Upper lobe of left lung (tissue), 6 donors: ENCODE results near the gene IPO4. TPM values are rescaled to one million over a fixed set of nuclear protein-coding genes. Genes with fewer than 3 reads are reported as not detected.

Experiments
- ATAC-seq, 2 donors: fragments of 200-7000 bp; cut with Tn5 transposase; one replicate each; pipeline ENCODE4 v1.9.1; 2022; ENCODE audit warnings: mild to moderate bottlenecking in 2 of 2, moderate library complexity in 2 of 2; ENCODE audit not compliant: low FRiP score in 2 of 2
- DNase-seq, 2 donors: peaks; one replicate each; pipeline ENCODE4 v3.0.0-alpha.2; 2019 to 2020
- H3K27ac ChIP-seq, 4 donors: fragments of 200-600 bp; sonication (generic); one replicate each; pipeline ENCODE4 v1.5.1; 2016 to 2019
- H3K27me3 ChIP-seq, 4 donors: fragments of 200-600 bp; sonication (generic); one replicate each; pipeline ENCODE4 v1.5.1; 2017 to 2019
- H3K36me3 ChIP-seq, 4 donors: fragments of 200-600 bp; sonication (generic); one replicate each; pipeline ENCODE4 v1.5.1; 2016 to 2019
- H3K4me1 ChIP-seq, 4 donors: fragments of 200-600 bp; sonication (generic); one replicate each; pipeline ENCODE4 v1.5.1; 2018 to 2019
- H3K4me3 ChIP-seq, 4 donors: fragments of 200-600 bp; sonication (generic); one replicate each; pipeline ENCODE4 v1.5.1; 2017 to 2019; ENCODE audit warnings: mild to moderate bottlenecking in 2 of 4, moderate library complexity in 1 of 4
- H3K9me3 ChIP-seq, 4 donors: fragments of 200-600 bp; sonication (generic); one replicate each; pipeline ENCODE4 v1.5.1; 2018 to 2019
- EP300 ChIP-seq, 4 donors: sonication (generic); formaldehyde crosslinking; IDR thresholded peaks; one replicate each; pipeline ENCODE4 v1.5.1; 2017; ENCODE audit warnings: antibody characterized with exemption in 4 of 4, control low read depth in 2 of 4
- POLR2A ChIP-seq, 4 donors: fragments of 450-650 bp; IDR thresholded peaks; one replicate each; pipeline ENCODE4 v1.5.1; 2016 to 2017; ENCODE audit warnings: antibody characterized with exemption in 4 of 4, mild to moderate bottlenecking in 2 of 4
- POLR2AphosphoS5 ChIP-seq, 2 donors: sonication (generic); formaldehyde crosslinking; IDR thresholded peaks; one replicate each; pipeline ENCODE4 v1.5.1; 2017; ENCODE audit warnings: antibody characterized with exemption in 2 of 2
- WGBS, 2 donors: methylation state at CpG; one replicate each; pipeline ENCODE4 v1.1.5; 2017 to 2018; 5-methylcytosine and 5-hydroxymethylcytosine counted together
- total RNA-seq, 6 donors: library from RNA; depleted of rRNA in 4 of 6; stranded (reverse); fragments of >200 nt in 4 of 6; gene quantifications; one replicate each; pipeline versions ENCODE4 v1.1.0 to v1.2.1, GENCODE V29; 2016 to 2021
- TF ChIP-seq, protein P1 (sequence below), 6 experiments: fragments of 450-650 bp in 4 of 6; fragments of 200-600 bp in 2 of 6; sonication (generic) in 2 of 6; IDR thresholded peaks; one replicate each; pipeline ENCODE4 v1.5.1; 2016 to 2019; ENCODE audit warnings: antibody characterized with exemption in 6 of 6
- donor health status: DM: no; HTN: no; CAD: no; lungs with moderate emphysema.
- donor health status: DM: no; HTN: yes; CAD: no; lungs with severe emphysema.

The IPO4 gene
- total RNA-seq, 6 donors from 2014 or later: 20.8 to 50.3 (median 35.2) TPM

DNA sequence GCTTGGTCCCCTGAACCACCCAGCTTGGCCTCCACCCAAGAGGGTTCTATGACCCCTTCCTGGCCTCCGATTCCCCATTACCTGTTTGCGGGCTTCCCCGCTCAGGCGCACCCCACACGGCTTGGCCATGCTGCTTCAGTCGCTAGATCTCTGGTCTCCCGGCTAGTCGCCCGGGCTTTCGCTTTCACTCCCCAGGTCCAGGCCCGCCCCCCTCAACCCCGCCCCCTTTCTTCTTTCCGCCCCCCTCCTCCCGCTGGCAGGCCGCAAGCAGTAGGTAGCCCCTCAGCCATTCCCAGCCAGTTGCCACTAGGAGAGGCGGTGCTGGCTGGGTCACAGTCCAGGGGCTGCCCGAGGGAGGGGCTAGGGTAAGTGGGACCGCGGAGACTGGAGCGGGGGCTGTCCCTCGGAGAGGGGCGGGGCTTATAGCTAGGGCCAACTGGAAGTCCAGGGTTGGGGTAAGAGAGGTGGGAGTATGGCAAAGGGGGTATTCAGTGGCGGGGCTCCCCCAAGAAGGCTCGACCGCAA lies 42.1 kb downstream of the IPO4 start, which contains the start of gene PSME2:
TSS of gene PSME2 (minus strand) at position 158 of the 525 bp plus-strand sequence. CDS start at position 129, 29 bp downstream.
- Histone ChIP-seq H3K9me3 (no peaks in the 10 kb centered on the region), H3K4me1 (peaks cover 26 to 45% (median 29%) of the 10 kb centered on the region in 4 donors), H3K27me3 (no peaks in the 10 kb centered on the region), H3K36me3 (peaks cover 24 to 38% (median 31%) of the 10 kb centered on the region in 4 donors), H3K27ac (peak within 1 kb of the TSS; percentile 87 to 96 (median 92)), H3K4me3 (peak within 1 kb of the TSS; percentile 67 to 99 (median 93))
- TF ChIP-seq EP300 (IDR thresholded peaks at IDR 0.05) (no peak), POLR2AphosphoS5 (IDR thresholded peaks at IDR 0.05) (peak; percentile 64 to 67), POLR2A (IDR thresholded peaks at IDR 0.05) (peak in 2 of 4 donors; percentile 41 to 54)
- TF ChIP-seq, protein P1, sequence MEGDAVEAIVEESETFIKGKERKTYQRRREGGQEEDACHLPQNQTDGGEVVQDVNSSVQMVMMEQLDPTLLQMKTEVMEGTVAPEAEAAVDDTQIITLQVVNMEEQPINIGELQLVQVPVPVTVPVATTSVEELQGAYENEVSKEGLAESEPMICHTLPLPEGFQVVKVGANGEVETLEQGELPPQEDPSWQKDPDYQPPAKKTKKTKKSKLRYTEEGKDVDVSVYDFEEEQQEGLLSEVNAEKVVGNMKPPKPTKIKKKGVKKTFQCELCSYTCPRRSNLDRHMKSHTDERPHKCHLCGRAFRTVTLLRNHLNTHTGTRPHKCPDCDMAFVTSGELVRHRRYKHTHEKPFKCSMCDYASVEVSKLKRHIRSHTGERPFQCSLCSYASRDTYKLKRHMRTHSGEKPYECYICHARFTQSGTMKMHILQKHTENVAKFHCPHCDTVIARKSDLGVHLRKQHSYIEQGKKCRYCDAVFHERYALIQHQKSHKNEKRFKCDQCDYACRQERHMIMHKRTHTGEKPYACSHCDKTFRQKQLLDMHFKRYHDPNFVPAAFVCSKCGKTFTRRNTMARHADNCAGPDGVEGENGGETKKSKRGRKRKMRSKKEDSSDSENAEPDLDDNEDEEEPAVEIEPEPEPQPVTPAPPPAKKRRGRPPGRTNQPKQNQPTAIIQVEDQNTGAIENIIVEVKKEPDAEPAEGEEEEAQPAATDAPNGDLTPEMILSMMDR (IDR thresholded peaks at IDR 0.05): no peak
- 0 to 1% methylated on average over 16 to 24 of the region's 25 CpGs for WGBS, 2 donors
- ATAC-seq (peak; percentile 93 to 95), DNase-seq (peak; percentile 91 to 99)

DNA sequence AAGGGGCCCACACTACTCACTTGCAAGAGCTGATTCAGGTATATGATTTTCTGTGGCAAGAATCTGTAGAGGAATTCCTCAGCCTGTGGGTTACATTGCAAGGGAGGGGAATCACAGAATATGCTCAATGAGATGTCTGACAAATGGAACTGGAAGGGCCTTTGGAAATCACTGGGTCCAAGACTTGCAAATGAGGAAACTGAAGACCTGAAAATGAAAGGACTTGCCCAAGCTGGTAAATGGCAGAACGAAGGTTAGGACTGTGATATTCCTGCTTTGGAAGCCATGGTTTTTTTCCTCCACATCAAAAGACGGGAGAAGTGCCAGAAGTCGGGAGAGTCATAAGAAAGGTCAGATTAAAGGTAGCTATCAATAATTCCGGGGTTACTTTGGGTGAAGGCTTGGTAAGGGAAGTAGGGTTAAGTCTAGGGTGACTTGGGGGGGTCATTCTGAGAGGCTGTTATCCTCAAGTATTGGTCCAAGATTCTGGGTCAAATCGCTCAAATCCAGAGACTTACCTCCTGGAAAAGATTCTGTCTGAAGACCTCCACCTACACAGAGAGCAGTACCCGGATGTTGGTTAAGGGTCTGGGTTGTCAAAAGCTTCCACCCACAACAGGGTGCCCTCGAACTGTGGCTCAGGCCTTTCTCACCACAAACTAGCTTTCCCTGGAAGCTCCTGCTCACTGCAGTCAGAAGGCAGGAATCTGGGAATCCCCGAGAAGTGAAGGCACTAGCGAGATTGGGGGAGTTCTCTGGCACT lies 42.7 kb downstream of the IPO4 start:
- WGBS, 2 donors: 7 to 11% methylated on average over 7 to 9 of the region's 9 CpGs
- H3K4me1 ChIP-seq: peaks cover 26 to 47% (median 29%) of the 10 kb centered on the region in 4 donors
- no peak for ATAC-seq
- peak overlapping the region; percentile 43 to 99 (median 93) for H3K4me3 ChIP-seq
- TF ChIP-seq EP300 (IDR thresholded peaks at IDR 0.05) (no peak), POLR2AphosphoS5 (IDR thresholded peaks at IDR 0.05) (no peak), POLR2A (IDR thresholded peaks at IDR 0.05) (no peak)
- TF ChIP-seq, protein P1 (IDR thresholded peaks at IDR 0.05): no peak
- H3K36me3 ChIP-seq: peaks cover 21 to 32% (median 25%) of the 10 kb centered on the region in 4 donors
- H3K27me3 ChIP-seq: no peaks in the 10 kb centered on the region
- H3K27ac ChIP-seq: peak overlapping the region; percentile 87 to 96 (median 92)
- no peak for DNase-seq
- H3K9me3 ChIP-seq: no peaks in the 10 kb centered on the region

DNA sequence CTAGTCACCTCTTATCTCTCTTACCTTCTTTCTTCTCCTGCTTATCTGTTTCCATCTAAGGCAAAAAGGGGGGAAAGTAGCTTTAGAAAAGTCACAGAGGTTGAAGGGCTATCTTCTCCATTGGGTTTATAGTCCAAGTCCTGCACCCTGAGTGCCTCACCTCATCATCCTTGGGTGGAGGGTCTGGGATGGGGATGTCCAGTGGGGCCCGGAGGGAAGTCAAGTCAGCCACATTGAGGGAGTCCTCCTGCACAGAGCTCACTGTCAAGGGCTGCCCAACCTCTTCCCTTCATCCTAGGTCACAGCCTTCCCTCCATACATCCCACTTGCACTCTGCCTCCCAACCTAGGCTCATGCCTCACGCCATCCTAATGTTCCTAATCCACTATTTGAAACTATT lies 43.4 kb downstream of the IPO4 start:
- DNase-seq (no peak), ATAC-seq (no peak)
- TF ChIP-seq POLR2A (IDR thresholded peaks at IDR 0.05) (no peak), POLR2AphosphoS5 (IDR thresholded peaks at IDR 0.05) (no peak), EP300 (IDR thresholded peaks at IDR 0.05) (no peak)
- TF ChIP-seq, protein P1 (IDR thresholded peaks at IDR 0.05): no peak
- Histone ChIP-seq H3K4me1 (peaks cover 28 to 53% (median 35%) of the 10 kb centered on the region in 4 donors), H3K4me3 (peak overlapping the region in 1 of 4 donors; percentile 92), H3K27ac (peak overlapping the region; percentile 87 to 96 (median 92)), H3K36me3 (peaks cover 14 to 25% (median 19%) of the 10 kb centered on the region in 4 donors), H3K27me3 (no peaks in the 10 kb centered on the region), H3K9me3 (no peaks in the 10 kb centered on the region)
- 94 to 100% methylated on average over 2 of the region's 2 CpGs for WGBS, 2 donors

DNA sequence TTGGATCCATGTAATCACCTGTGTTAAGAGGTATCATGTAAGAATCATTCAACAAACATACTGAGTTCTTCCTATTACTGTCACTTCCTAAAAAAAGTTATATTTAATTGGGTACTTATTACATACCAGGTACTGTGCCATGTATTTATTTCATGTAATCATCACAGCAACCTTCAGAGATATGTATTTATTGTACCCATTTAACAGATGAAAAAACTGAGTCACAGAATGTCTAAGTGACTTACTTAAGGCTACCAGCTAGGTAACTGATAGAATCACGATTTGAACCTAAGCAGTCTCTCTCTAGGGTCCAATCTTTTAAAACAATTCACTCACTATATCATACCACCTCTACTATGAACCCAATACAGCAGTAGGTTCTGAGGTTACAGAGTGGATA lies 44.2 kb downstream of the IPO4 start:
- WGBS, 2 donors: 88 to 100% methylated on average over 1 of the region's 1 CpG
- Histone ChIP-seq H3K9me3 (no peaks in the 10 kb centered on the region), H3K4me3 (no peak overlapping the region), H3K36me3 (peaks cover 8 to 20% (median 13%) of the 10 kb centered on the region in 4 donors), H3K4me1 (peaks cover 35 to 55% (median 41%) of the 10 kb centered on the region in 4 donors), H3K27me3 (no peaks in the 10 kb centered on the region), H3K27ac (peak overlapping the region in 1 of 4 donors; percentile 95)
- no peak for ATAC-seq
- no peak for DNase-seq
- TF ChIP-seq, protein P1 (IDR thresholded peaks at IDR 0.05): no peak
- no peak for TF ChIP-seq EP300 (IDR thresholded peaks at IDR 0.05)
- no peak for TF ChIP-seq POLR2A (IDR thresholded peaks at IDR 0.05)
- TF ChIP-seq POLR2AphosphoS5 (IDR thresholded peaks at IDR 0.05): no peak
